SU-DHL-6 (cell line): ENCODE data around the gene KRTAP4-3.

ENCODE experiments used
- CTCF ChIP-seq: fragments of 200-600 bp; sonication (generic); IDR thresholded peaks from one replicate; pipeline ENCODE4 v1.5.1; 2017; ENCODE audit warnings: antibody characterized with exemption, mild to moderate bottlenecking, low read length, moderate library complexity; ENCODE audit not compliant: insufficient read depth, poor library complexity, severe bottlenecking
- EZH2phosphoT487 ChIP-seq: fragments of 200-600 bp; sonication (generic), shearing (Covaris generic); conservative IDR thresholded peaks from 2 replicates; pipeline ENCODE4 v1.6.1; 2018; ENCODE audit warnings: mild to moderate bottlenecking, antibody characterized with exemption, low read length, moderate library complexity, mixed read lengths

DNA sequence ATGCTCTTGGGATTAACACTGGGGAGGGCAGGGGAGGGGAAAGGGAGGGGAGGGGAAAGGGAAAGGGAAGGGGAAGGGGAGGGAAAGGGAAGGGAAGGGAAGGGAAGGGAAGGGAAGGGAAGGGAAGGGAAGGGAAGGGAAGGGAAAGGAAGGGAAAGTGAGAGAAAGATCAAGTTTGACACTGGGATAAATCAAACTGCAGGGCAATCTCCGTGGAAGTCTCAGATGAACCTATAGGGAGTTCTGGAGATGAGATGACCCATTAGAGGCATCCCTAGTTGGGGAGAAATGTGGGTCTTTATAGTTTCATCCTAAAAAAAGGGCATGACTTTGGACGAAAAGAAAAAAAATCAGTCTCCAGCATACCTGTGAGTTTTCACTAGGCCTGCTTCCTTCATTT, 46.3 kb downstream of the KRTAP4-3 start:
- TF ChIP-seq CTCF (no peak), EZH2phosphoT487 (no peak)
